Kidney epithelial cell (primary cell): ENCODE data around the gene SMC1A. TPM values are rescaled to one million over a fixed set of nuclear protein-coding genes. Genes with fewer than 3 reads are reported as not detected.
"Not testable (repeated sequence)": the region's sequence is repeated elsewhere in the genome, so short reads cannot be mapped to it uniquely, and the experiment has no call there.

Experiments
- DNase-seq: peaks from one replicate; pipeline ENCODE4 v3.0.0-alpha.2; 2010; ENCODE audit warnings: low read depth
- H3K27me3 ChIP-seq: 2 replicates; pipeline ENCODE4 v1.6.0; 2011; ENCODE audit warnings: low read length; ENCODE audit not compliant: control insufficient read depth, insufficient read depth
- H3K36me3 ChIP-seq: 2 replicates; pipeline ENCODE4 v1.5.1; 2011; ENCODE audit warnings: low read length; ENCODE audit not compliant: control insufficient read depth, insufficient read depth
- H3K4me3 ChIP-seq: 2 replicates; pipeline ENCODE4 v1.5.1; 2011; ENCODE audit warnings: low read depth, mild to moderate bottlenecking, control low read depth, low read length
- total RNA-seq: library from RNA; depleted of rRNA; stranded (reverse); fragments of >200 nt; gene quantifications from 2 replicates; pipeline ENCODE4 v1.2.3, GENCODE V29; 2015
- TF ChIP-seq, protein P1 (sequence below): IDR thresholded peaks from 2 replicates; pipeline ENCODE4 v1.5.1; 2011; ENCODE audit warnings: mild to moderate bottlenecking, moderate library complexity, low read length, control low read depth, inconsistent platforms; ENCODE audit not compliant: insufficient read depth, poor library complexity, severe bottlenecking

The SMC1A gene
- total RNA-seq, 1 donor from 2014 or later, result 18.8 TPM

DNA sequence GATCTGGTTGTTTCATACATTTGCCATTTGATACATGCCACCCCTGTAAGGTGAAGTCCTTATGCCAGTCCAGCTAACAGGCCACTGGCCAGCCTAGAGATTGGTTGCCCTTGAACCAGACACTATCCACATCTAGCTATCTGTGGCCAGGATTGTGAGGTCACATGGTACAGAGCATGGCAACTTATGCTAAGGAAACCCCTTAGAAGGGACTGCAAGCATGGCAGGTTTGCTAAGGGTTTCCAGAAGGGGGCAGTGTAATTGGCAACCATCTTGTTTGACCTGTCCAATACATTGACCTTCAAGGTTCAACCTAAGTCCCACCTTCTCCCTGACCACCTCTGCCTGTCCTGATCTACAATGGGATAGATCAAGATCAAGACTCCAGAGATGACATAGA, 47.5 kb downstream of the SMC1A start:
- H3K4me3 ChIP-seq, result no peak overlapping the region
- no peaks in the 10 kb centered on the region for H3K36me3 ChIP-seq
- TF ChIP-seq, protein P1, sequence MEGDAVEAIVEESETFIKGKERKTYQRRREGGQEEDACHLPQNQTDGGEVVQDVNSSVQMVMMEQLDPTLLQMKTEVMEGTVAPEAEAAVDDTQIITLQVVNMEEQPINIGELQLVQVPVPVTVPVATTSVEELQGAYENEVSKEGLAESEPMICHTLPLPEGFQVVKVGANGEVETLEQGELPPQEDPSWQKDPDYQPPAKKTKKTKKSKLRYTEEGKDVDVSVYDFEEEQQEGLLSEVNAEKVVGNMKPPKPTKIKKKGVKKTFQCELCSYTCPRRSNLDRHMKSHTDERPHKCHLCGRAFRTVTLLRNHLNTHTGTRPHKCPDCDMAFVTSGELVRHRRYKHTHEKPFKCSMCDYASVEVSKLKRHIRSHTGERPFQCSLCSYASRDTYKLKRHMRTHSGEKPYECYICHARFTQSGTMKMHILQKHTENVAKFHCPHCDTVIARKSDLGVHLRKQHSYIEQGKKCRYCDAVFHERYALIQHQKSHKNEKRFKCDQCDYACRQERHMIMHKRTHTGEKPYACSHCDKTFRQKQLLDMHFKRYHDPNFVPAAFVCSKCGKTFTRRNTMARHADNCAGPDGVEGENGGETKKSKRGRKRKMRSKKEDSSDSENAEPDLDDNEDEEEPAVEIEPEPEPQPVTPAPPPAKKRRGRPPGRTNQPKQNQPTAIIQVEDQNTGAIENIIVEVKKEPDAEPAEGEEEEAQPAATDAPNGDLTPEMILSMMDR, result no peak
- no peak for DNase-seq
- H3K27me3 ChIP-seq, result no peaks in the 10 kb centered on the region

DNA sequence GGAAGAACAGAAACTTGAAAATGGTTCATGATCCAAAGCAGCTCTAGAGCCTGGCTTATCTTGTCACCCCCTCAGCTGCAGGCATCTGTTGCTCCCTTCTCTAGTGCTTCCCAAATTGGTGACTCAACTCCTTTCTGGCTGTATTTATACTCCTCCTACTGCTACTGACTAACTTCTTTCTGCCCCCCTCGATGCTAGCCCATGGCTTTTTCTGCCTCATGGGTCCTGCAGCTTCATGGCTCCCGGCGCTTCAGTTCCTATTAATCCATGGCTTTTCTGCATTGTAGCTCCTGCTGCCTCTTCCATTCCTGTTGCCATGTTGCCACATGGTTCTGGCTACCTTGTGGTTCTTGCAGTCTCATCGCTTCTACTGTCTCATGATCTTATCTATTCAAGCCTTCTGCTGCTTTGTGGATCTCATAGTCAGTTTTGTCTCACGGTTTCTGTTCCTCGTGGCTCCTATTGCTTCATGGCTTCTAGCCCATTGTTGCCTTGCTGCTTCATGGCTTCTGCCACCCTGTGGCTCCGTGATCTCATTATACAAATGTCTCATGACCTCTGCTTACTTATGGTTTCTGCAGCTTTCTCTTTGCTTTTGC, 48.1 kb downstream of the SMC1A start:
- Histone ChIP-seq H3K4me3 (no peak overlapping the region), H3K27me3 (no peaks in the 10 kb centered on the region), H3K36me3 (no peaks in the 10 kb centered on the region)
- DNase-seq, result no peak
- TF ChIP-seq, protein P1, result no peak

DNA sequence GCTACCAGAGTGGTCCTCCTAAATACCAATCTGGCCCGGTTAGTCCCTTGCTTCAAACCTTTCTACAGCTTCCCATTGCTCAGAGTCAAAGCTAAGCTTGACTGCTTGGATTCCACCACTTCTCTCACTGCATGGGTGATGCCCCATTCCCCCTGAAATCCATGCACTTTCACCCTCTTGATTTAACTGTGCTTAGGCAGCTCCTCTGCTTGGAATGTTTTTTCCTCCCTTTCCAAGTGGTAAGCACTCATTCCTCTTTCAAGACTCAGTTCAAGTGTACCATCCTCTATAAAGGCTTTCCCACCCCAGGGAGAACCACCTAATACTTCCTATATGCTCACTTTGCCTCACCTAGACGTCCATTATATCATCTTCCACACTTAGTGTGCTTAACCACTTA, 49.1 kb downstream of the SMC1A start:
- TF ChIP-seq, protein P1, result no peak
- Histone ChIP-seq H3K4me3 (no peak overlapping the region), H3K36me3 (no peaks in the 10 kb centered on the region), H3K27me3 (no peaks in the 10 kb centered on the region)
- no peak for DNase-seq

DNA sequence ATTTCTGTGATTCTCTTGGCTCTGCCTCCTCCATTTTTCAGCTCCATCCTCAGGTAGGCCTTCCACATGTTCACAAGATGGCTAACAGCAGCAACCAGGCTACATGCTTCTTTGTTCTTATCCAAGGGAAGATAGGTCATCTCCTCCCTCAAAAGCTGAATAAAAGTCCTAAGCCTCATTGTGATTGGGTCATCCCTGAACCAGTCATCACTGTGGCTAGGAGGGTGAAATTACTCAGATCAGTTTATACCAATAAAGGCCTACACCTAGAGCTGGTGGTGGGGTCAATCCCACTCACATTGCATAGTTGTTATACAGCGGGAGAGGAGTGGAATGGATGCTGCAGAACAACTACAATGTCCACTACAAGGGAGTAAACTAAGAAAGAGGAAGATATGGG, 56.0 kb downstream of the SMC1A start:
- H3K27me3 ChIP-seq, DNase-seq, H3K36me3 ChIP-seq, H3K4me3 ChIP-seq: not testable (repeated sequence)

DNA sequence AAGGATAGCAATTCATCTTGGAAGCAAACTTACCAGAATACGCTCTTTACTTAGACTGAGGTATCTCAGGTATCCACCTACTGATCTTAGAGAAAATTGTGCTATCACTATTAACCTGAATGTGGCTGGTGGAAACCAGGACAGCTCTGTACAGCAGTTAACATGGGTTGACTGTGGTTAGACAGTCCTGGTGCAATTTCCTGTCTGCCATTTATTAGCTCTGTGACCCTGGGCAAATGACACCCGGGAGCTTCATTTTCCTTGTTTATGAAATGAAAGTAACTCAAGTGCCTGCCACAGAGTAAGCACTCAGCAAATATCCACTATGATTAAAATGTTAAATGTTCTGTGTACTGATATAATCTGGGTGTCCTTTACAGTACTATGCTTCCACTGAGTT, 60.0 kb downstream of the SMC1A start:
- Histone ChIP-seq H3K4me3 (no peak overlapping the region), H3K36me3 (no peaks in the 10 kb centered on the region), H3K27me3 (no peaks in the 10 kb centered on the region)
- TF ChIP-seq, protein P1, result no peak
- DNase-seq, result no peak

DNA sequence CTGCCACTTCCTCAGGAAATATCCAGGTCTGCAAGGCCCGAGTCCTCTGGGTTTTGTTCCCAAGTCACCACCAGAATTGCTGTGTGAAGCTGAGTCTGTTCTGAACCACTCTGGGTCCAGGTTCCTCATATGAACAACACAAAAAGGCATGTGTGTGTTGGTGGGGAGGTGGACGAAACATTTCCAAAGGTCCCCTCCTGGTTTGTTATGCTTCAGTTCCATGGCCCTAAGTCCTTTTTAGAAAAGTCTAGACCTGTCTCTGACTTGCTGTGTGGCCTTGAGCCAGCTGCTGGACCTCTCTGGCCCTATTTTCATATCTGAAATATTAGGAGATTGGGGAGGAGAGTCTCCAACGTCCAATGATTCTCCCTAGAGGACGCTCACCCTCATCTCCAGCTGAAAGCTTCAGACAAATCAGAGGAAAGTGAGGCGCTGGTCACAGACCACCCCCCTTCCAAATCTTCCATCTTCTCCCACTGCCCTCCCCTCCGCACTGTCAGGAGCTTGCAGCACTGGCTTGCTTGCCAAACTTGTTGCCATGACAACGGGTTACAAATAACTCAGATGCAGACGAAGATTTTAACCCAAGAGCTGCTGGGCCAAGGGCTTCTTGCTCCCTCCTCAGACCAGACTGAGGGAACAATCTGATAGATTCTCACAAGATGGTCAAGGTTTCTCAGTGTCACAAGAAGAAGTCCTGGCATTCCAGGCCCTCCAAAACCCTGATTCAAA, 64.5 kb downstream of the SMC1A start:
- TF ChIP-seq, protein P1, result no peak
- Histone ChIP-seq H3K36me3 (no peaks in the 10 kb centered on the region), H3K27me3 (no peaks in the 10 kb centered on the region), H3K4me3 (no peak overlapping the region)
- DNase-seq, result no peak
